Left hindlimb (tissue), 1 donor: Measurements from ENCODE around the gene RIOK3.
"Not testable (repeated sequence)": the region's sequence is repeated elsewhere in the genome, so short reads cannot be mapped to it uniquely, and the experiment has no call there.

Source experiments
- DNase-seq: peaks from one replicate; pipeline ENCODE4 v3.0.0-alpha.2; 2018

The RIOK3 gene, protein sequence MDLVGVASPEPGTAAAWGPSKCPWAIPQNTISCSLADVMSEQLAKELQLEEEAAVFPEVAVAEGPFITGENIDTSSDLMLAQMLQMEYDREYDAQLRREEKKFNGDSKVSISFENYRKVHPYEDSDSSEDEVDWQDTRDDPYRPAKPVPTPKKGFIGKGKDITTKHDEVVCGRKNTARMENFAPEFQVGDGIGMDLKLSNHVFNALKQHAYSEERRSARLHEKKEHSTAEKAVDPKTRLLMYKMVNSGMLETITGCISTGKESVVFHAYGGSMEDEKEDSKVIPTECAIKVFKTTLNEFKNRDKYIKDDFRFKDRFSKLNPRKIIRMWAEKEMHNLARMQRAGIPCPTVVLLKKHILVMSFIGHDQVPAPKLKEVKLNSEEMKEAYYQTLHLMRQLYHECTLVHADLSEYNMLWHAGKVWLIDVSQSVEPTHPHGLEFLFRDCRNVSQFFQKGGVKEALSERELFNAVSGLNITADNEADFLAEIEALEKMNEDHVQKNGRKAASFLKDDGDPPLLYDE

DNA sequence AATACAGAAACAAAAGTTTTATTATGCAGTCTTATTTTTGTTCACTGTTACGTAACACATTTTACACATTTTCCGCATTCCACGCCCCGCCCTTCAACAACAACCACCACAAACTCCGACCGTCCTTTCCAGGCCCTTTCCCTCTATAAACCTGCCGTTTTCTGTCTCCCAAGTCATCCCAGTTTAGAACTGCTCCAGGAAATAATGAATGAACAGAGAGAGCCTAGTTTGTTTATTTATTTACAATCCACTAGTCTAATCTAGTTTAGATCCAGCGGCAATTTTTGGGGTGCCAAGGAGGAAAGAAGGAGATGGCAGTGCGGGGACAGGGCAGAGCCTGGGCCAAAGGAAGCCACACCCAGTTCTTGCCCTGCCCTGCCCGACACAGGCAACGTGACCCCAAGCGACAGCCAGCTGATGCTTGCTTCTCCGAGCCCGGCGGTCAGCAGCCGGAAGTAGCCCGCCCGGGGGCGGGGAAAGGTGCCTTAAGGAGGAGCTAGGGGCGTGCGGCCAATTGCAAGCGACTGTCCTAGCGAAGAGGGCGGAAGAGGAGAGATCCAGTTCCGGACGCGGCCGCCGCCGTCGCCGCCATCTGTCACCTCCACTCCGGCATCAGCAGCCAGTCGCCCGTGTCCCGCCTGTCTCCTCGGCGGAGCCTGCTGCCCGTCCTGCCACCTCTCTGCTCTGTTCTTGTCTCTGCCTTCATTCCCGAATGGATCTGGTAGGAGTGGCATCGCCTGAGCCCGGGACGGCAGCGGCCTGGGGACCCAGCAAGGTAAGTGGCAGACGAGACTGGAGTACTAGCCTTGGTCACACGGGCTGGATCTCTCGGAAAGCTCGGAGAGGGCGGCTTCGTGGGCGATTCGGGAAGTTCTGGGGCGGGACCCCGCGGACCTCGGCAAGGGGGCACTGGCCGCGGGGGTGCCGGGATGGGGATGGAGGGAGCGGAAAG lies at the start of gene RIOK3:
RIOK3 (plus strand) TSS at position 560 of the 952 bp plus-strand sequence; CDS start at position 713, 153 bp downstream.
- DNase-seq, result peak; percentile 97

- DNase-seq, result no peak
Observed at GRCh38 chr18:23403310-23403709, 49.8 kb upstream of the RIOK3 start.

DNA sequence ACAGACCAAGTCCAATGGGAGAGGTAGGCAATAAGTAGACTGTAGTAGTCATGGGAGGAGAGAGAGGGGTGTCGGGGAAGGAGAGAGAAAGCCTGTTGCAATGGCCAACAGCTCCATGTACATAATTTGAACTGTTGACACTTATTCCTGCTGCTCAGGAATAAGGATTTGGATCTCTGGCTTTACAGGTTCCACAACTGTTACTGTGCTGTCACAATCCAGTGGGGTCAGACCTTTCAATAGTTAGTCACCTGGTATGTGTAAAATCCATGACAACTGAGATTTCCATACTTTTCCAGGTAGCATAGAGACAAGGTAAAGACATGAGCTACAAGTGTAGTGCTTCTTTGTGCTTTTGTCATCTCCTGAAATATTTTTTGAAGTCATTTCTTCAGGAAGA lies 47.5 kb upstream of the RIOK3 start:
- DNase-seq, result no peak

DNA sequence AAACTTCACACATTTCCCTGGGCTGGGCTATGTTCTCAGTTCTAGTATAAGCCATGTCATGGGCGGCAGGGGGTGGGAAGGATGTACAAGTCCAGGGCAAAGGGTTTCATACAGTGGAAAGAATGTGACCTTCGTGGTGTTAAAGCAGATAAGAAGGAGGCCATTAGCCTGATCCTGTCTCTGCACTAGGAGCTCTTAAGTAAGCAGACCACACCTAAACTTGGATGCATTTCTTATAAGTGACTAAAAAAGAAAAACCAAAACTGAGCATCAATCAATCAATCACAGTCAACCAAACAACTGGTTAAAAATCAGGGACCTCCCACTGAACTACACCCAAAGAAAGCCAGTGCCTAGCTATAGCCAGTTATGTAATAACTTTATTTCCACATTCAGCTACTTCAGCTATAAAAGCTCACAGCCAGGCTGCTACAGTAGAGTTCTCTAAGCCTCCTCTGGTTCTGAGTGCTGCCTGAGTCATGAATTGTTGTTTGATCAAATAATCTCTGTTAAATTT lies 46.8 kb upstream of the RIOK3 start:
- DNase-seq, result no peak

DNA sequence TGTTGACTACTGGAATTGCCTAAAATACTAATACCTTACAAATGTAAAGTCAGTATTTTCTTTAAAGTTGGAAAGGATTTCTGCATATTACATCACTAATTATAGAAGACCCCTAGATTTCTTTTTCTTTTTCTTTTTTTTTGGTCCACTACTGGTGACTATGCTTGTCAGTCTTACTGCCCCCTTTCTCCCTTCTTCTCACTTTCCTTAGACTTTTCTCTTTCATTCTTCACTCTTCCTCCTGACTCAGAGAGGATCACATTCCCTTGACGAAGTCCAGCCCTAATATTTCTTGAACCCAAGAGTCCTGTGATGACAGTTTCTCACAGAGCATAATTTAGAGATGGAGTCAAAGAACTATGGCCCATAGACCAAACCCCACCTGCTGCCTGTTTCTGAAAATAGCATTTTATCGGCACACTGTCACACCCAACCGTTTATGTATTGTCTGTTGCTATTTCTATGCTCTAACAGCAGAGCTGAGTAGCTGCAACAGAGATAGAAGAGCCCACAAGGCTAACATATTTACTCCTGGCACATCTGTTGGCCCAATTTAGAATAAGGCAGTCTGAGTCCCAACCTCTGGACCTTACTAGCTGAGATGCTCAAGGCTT lies 40.6 kb upstream of the RIOK3 start:
- DNase-seq, result no peak

DNA sequence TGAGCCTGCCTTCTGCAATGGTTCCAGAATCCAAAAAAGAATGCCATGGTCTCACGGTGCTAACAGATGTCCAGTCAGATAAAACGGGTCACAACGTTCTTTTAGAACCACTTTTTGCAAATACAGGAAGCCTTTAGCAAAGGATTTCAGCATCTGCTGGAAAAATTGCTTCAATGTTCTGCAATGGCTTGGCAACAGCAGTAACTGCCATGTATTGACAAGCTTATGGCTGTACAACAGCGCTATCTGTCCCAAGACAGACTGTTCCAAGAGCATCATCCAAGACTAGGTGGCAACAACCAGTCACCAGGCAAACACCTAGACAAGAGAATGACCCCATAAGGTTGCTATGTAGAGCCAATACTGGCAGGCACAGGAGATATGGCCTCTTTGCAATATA lies 37.6 kb upstream of the RIOK3 start:
- no peak for DNase-seq

- DNase-seq, result no peak
Observed at GRCh38 chr18:23416298-23416697, 36.8 kb upstream of the RIOK3 start.

DNA sequence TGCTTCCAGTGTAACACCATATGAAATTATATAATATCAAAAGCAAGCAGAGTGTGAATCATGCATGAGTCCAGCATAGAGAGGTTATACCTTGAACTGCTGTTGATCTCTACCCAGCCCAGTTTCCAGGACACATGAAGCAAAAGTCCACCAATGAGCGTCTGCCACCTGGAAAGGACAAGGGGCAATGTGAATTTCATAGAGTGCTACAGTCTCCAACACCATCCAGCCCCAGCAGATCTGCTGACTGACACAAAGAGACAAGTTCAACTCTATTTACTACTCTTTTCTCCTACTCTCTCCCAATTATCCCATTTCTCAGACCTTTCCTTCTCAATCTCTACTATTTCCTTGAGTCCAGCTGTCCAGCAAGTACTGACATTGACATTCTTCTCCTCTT lies 31.8 kb upstream of the RIOK3 start:
- no peak for DNase-seq

DNA sequence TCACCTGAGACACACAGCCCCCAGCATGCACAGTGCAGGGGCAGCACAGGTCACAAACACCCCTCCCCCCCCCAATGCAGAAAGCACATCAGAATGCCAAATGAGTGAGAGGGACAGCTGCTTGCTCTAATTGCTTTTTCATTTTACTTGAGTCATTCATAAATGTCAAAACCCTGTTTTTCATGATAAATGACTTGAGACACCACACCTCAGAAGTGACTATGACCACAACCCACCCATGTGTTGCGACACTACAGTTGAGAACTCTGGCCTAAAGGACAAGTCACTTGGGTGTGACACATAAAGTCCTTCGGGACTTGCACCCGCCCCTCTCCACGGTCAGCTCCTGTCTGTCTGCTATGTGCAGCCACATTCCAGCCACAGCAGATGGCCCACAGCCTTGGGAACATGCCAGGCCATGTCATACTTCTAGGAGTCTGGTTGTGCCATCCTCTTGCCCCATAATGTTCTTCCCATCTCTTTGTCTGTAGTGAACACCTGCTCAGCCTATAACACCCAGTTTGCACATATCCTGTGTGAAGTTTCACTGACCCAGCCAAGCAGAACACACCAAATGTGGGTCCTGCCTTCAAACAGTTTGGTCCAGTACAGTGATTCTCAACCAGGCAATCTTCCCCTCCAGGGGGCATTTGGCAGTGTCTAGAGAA lies 30.2 kb upstream of the RIOK3 start:
- DNase-seq, result peak; percentile 60

DNA sequence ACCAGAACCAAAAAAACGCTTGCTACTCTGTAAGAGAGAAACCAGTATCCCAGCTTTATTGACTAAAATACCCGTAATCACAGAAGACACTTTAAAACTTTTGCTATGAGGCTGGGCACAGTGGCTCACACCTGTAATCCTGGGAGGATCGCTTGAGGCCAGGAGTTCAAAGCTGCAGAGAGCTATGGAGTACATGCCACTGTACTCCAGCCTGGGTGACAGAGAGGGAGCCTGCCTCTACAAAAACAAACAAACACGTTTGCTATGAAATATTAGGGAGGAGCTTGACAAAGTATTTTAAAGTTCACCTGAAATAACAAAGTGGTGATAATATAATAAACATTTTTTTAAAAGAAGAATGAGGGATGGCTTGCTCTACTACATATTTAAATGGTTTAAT lies 28.5 kb upstream of the RIOK3 start:
- no peak for DNase-seq

DNA sequence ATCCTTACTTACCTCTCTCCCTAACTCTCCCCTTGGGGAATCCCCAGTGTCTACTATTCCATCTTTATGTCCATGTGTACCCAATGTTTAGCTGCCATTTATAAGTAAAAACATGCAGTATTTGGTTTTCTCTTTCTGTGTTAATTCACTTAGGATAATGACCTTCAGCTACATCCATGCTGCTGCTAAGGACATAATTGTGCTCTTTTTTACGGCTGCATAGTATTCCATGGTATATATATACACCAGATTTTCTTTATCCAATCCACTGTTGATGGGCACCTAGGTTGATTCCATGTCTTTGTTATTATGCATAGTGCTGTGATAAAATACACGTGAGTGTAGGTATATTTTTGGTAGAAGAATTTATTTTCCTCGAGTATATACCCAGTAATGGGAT lies 24.3 kb upstream of the RIOK3 start:
- no peak for DNase-seq

- DNase-seq, result not testable (repeated sequence)
Observed at GRCh38 chr18:23429538-23429937, 23.5 kb upstream of the RIOK3 start.

GRCh38 chr18:23433360-23433759 lies 19.7 kb upstream of the RIOK3 start:
- no peak for DNase-seq

DNA sequence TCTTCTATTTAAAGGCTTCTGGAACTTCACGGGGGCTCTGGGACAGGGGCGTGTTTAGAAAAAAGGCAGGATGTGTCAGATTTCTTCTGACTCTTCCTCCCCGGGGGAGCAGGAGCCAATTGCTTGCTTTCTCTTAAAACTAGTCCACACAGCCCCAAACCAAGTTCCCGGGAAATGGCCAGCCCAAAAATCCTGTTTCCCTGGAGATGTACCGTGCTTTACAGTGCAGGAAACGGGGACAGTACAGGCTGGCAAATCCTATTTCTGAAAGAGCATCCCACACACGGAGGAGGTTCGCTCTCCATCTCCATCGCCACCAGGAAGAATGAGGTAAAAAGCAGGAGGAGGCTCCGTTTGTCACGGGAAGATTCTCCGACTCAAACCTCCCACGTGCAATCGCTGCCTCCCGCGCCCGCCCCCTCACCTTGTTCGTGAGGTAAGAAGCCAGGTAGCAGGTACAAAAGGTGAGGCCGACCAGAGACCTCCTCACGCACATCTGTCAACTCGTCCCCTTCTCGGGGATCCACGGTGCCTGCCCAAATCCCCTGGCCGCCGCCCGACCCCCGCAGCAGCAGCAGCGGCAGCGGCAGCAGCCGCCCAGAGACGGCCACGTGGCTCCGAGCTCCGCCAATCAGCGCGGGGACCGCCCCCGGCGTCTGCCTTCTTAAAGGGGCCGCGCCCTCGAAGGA lies 15.6 kb upstream of the RIOK3 start:
- peak; percentile 85 for DNase-seq

- DNase-seq, result no peak
Observed at GRCh38 chr18:23438046-23438377, 15.1 kb upstream of the RIOK3 start.

DNA sequence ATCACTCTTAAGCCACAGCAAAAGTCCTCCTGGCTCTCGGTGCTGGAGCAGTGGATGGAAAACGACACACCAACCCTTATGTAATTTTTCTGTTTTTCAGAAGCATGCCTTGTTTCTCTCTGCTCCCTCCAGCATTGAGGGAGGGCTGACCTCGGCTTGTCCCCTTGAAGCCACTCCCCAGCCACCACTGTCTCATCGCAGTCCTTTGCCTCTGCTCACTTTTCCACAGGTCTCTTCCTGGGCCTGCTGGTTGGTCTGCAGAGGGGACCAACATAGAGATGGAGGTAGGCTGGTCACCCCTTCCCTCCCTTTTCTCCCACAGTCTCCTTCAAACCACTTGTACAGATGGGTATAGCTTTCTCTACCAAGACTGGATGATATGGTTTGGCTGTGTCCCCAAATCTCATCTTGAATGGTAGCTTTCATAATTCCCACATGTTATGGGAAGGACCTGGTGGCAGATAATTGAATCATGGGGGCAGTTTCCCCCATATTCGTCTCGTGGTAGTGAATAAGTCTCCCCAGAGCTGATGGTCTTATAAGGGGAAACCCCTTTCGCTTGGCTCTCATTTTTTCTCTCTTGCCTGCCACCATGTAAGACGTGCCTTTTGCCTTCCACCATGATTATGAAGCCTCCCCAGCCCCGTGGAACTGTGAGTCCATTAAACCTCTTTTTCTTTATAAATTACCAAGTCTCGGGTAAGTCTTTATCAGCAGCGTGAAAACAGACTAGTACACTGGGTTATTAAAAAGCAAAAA lies 14.3 kb upstream of the RIOK3 start:
- DNase-seq, result no peak

DNA sequence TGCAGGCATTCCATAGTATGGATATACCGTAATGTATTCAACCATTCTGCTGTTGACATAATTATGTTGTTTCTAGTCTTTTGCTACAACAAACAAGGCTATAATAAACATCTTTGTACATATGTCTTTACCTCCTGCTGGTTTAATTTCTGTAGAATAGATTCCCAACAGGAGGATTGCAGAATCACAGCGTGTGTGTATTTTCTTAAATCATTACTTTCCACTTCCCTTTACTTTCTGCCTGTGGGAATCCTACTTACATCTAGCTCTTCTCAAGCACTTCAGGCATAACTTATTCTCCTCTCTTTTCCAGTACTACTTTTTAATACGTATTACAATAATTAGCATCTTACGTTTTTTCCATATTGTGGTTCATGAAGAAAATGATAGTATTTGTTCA lies 13.0 kb upstream of the RIOK3 start:
- no peak for DNase-seq

DNA sequence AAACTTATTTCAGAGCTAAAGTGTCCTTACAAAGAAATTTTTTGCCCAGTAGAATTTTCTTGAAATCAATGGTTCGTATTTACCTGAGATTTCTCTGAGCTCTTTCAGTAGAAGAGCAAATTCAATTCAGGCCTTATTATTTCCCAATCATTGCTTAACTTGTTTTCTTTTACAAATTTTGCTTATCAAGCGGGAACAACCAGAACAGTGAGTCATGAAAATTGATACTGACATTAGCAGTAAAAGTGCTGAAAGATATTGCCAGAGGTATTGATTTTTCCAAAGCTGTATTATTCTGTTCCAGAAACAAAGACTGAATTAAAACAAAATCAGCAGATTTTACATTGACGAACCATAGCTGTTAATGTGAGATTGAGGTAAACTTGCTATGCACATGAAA lies 10.1 kb upstream of the RIOK3 start:
- DNase-seq, result no peak

DNA sequence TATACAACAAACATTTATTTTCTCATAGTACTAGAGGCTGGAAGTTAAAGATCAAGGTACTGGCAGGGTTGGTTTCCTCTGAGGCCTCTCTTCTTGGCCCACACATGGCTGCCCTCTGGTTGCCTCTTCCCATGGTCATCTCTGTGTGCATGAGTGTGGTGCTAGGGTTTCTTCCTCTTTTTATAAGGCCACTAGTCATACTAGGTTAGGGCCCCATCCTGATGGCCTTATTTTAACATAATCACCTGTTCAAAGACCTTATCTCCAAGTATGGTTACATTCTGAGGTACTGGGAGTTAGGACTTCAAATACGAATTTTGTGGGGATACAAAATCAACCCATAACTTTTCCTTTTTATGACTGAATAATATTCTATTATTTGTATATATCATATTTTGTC lies 4.8 kb upstream of the RIOK3 start:
- no peak for DNase-seq

GRCh38 chr18:23450022-23450421 lies 3.1 kb upstream of the RIOK3 start:
- DNase-seq, result no peak

- no peak for DNase-seq
Observed at GRCh38 chr18:23451011-23451410, 2.1 kb upstream of the RIOK3 start.
